ENCODE data around the gene LGALS9. TPM values are rescaled to one million over a fixed set of nuclear protein-coding genes. Genes with fewer than 3 reads are reported as not detected.

Gene LGALS9
- total RNA-seq, 1 experiment from 2014 or later = 1.6 TPM

GRCh38 chr17:27618417-27618816 lies 12.6 kb upstream of the LGALS9 start:
- no peak overlapping the region for H3K4me3 ChIP-seq (ENCODE audit: low read depth in 2 of 2, low read length in 2 of 2)
- no peak for TF ChIP-seq POLR2AphosphoS5 (IDR thresholded peaks at IDR 0.05; ENCODE audit: low read depth, low read length)
- no peak for TF ChIP-seq TCF7L2 (IDR thresholded peaks at IDR 0.05; ENCODE audit: low read depth, low read length)
- no peak for TF ChIP-seq SIN3A (IDR thresholded peaks at IDR 0.05; ENCODE audit: borderline replicate concordance, insufficient read depth, low read depth, low read length)
- no peak for TF ChIP-seq REST (IDR thresholded peaks at IDR 0.05; ENCODE audit: insufficient read depth in 1 of 2, low read depth in 2 of 2, low read length in 1 of 2)
- no peak for TF ChIP-seq CTCF (IDR thresholded peaks at IDR 0.05)
- no peaks in the 10 kb centered on the region for H3K9me3 ChIP-seq (ENCODE audit: control insufficient read depth, insufficient read depth, low read depth, low read length)
- H3K4me1 ChIP-seq (ENCODE audit: control insufficient read depth, insufficient read depth, low read length) = no peaks in the 10 kb centered on the region
- ATAC-seq (no peak), DNase-seq (ENCODE audit: low read depth, low spot score) (no peak)
- no peak overlapping the region for H3K27ac ChIP-seq (ENCODE audit: low read length)
- intact Hi-C loops (cut with micrococcal nuclease; ENCODE audit: unreplicated experiment) = no loop called here
- no peaks in the 10 kb centered on the region for H3K36me3 ChIP-seq (ENCODE audit: control insufficient read depth, insufficient read depth, low read length)
- no TSS peak for BruUV-seq (replicated peaks)
- no peaks in the 10 kb centered on the region for H3K27me3 ChIP-seq (ENCODE audit: control insufficient read depth, insufficient read depth, low read length)
- ChIA-PET CTCF (no interaction called here), POLR2A (no interaction called here)
- in situ Hi-C loops (cut with HindIII; ENCODE audit: low pct_unique_long_range_greater_than_20kb, low sequenced_read_pairs) = no loop called here

GRCh38 chr17:27620721-27621120 lies 10.3 kb upstream of the LGALS9 start:
- H3K36me3 ChIP-seq (ENCODE audit: control insufficient read depth, insufficient read depth, low read length) = no peaks in the 10 kb centered on the region
- CTCF ChIA-PET = no interaction called here
- in situ Hi-C loops (cut with HindIII; ENCODE audit: low pct_unique_long_range_greater_than_20kb, low sequenced_read_pairs) = no loop called here

More at GRCh38 chr17:27620721-27621120, 10.3 kb upstream of the LGALS9 start:
- Histone ChIP-seq H3K27me3 (ENCODE audit: control insufficient read depth, insufficient read depth, low read length) (no peaks in the 10 kb centered on the region), H3K4me1 (ENCODE audit: control insufficient read depth, insufficient read depth, low read length) (no peaks in the 10 kb centered on the region), H3K4me3 (ENCODE audit: low read depth in 2 of 2, low read length in 2 of 2) (no peak overlapping the region), H3K27ac (ENCODE audit: low read length) (no peak overlapping the region), H3K9me3 (ENCODE audit: control insufficient read depth, insufficient read depth, low read depth, low read length) (no peaks in the 10 kb centered on the region)
- no peak for DNase-seq (ENCODE audit: low read depth, low spot score)
- intact Hi-C loops (cut with micrococcal nuclease; ENCODE audit: unreplicated experiment) = no loop called here
- BruUV-seq (replicated peaks) = no TSS peak
- TF ChIP-seq REST (IDR thresholded peaks at IDR 0.05; ENCODE audit: insufficient read depth in 1 of 2, low read depth in 2 of 2, low read length in 1 of 2) (no peak), TCF7L2 (IDR thresholded peaks at IDR 0.05; ENCODE audit: low read depth, low read length) (no peak), POLR2AphosphoS5 (IDR thresholded peaks at IDR 0.05; ENCODE audit: low read depth, low read length) (no peak), SIN3A (IDR thresholded peaks at IDR 0.05; ENCODE audit: borderline replicate concordance, insufficient read depth, low read depth, low read length) (no peak), CTCF (IDR thresholded peaks at IDR 0.05) (no peak)
- ATAC-seq = no peak
- POLR2A ChIA-PET = no interaction called here

Data from Panc1 (cell line).